GM18909 (cell line): ENCODE results near the gene SNAP25.

Experiments
- ATAC-seq: cut with Tn5 transposase; IDR thresholded peaks from one replicate; pipeline ENCODE4 v1.9.1; 2021; ENCODE audit warnings: mild to moderate bottlenecking; ENCODE audit not compliant: unreplicated experiment, poor library complexity

Gene SNAP25

GRCh38 chr20:10213526-10213925, 5.1 kb upstream of the SNAP25 start:
- no peak for ATAC-seq

DNA sequence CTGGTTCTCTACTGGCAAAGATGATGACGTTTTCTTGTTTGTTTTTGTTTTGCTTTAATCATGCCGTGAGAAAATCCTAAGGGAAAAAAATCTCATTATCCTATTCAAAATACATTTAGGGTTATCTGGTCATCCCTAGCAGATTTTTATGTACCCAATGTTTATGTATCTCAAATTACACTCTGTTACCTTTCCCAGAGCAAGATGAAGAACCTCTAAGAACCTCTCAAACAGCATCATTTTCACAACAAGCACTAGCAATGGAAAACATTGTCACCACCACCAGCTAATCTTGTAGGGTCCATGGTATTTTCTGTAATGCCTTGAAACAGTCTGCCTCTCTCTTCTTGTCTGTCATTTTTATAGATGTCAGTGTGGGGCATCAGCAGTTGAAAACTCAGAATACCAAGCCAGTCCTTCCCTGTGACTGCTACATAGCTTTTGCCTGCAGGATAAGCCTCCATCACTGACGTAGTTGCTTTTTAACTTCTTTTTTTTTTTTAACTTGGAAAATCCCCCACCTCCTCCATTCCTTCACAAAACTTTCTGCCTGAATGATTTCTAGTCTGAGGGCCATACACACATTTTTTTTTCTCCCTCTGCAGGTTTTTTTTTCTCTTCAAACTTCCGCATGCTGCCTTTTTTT, 2.4 kb upstream of the SNAP25 start:
- ATAC-seq: no peak

DNA sequence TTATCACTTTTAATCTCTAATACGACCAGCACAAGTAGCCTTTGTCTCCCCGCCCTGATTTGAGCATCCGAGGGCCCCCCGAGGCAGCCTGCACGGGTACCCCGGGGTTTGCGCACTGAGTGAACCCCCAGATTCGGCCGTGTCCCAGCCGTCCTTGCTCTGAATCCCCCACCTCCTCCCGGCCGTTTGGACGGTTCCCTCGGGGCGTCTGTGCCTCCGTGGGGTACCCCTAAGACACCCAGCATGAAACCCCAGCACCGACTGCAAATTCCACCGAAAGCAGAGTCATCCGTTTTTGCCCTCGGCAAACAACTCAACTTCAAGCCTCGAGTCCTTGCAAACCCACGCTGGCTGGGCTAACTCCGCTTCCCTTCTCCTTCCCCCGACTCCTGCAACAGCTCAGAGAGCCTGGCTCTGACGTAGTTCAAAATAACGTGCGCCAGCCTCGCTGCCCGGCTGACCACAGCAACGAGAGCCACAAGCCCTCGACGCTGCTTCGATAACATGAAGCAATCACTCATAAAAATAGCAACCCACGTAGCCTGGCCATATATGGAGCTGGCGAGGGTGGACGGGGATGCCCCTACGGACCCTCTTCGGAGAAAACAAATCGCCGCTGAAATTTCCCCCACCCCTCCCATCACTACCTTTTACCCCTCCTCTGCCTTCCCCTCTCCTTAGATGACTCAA, 764 bp upstream of the SNAP25 start:
- no peak for ATAC-seq

DNA sequence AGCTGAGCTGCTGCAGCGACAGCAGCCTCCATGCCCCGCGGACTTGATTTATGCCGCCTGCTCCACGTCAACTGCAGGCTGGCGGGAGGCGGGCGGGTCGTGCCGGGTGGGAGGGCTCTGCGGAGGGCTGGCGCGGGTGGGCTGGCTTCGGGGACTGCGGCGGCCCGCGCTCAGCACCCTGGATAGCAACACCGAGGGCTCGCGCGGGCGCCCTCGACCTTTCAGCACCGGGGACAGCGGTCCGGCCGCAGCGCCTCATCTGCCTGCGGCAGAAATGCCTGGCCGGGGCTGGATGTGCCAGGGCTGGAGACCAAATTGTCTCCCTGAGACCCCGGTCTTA, 792 bp downstream of the SNAP25 start:
- no peak for ATAC-seq

GRCh38 chr20:10219993-10220750, 1.5 kb downstream of the SNAP25 start:
- no peak for ATAC-seq

DNA sequence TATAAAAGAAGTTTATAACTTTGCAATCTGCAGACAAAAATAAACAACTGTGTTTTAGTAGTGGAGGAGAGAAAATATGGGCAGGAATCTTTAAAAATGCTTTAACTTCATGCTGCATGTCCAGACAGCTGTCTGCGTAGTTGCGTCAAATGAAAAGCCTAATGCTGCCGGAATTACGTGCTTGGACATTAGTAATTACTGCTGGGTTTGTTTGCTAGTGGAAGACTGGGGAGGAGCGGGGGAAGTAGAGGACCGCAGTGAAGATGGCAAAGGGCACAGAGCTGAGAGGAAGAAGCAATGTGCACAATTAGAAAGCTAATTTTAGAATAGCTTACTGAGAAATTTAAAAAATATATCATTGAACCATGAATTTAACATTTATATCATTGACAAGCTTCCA, 2.4 kb downstream of the SNAP25 start:
- no peak for ATAC-seq

GRCh38 chr20:10225439-10226060, 6.9 kb downstream of the SNAP25 start:
- ATAC-seq: no peak

- ATAC-seq: no peak
Measured at GRCh38 chr20:10228330-10228729, 9.7 kb downstream of the SNAP25 start.

- no peak for ATAC-seq
Measured at GRCh38 chr20:10231290-10231689, 12.7 kb downstream of the SNAP25 start.

DNA sequence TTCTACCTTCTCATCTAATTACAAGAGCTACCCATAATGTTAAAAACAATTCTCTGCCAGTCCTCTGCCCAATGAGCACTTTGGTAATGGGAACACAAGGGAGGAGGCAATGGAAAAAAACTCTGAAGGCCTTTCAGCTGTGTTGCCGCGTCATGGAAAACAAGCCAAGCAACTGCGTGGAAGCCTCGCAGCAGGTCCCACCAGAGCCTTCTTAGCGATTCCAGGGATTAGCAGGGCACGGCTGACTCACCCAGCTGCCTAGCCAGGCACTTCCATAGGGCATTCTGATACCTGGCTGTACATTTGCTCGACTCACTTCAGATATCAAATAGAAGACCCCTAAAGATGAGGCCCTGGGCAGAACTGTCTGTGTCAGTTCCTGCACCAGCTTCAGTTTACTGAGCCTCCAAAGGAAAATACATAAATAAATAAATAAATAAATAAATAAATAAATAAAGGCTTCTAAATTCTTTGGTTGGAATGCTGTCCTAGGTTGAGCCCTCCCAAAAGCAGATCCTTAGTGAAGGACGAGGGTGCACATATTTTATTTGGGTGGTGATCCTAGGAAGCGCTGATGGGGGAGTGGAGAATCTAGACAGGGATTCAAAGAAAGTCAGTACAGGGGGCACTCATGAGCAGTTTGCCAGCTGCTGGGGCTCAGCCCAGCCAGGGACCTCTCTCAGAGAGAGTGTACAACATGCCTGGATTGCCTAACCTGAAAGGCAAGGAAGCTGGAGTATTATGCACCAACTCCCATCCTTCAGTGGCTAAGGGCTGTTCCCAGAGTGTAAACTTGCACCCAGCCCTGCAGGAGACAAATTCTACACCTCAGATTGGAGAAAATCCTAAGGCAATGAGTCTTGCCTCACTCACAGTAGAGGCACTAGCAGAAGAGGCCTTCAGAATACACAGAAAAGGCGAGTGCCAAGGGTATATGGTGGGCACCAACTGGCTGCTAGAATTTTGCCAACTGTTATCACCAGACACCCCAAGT, 18.2 kb downstream of the SNAP25 start:
- ATAC-seq: no peak

- no peak for ATAC-seq
Measured at GRCh38 chr20:10239954-10240353, 21.3 kb downstream of the SNAP25 start.

GRCh38 chr20:10240655-10241054, 22.0 kb downstream of the SNAP25 start:
- ATAC-seq: no peak

GRCh38 chr20:10242166-10242565, 23.5 kb downstream of the SNAP25 start:
- ATAC-seq: no peak

GRCh38 chr20:10247440-10247839, 28.8 kb downstream of the SNAP25 start:
- ATAC-seq: no peak

- no peak for ATAC-seq
Measured at GRCh38 chr20:10249048-10249770, 30.6 kb downstream of the SNAP25 start.

GRCh38 chr20:10249822-10250221, 31.2 kb downstream of the SNAP25 start:
- no peak for ATAC-seq

- no peak for ATAC-seq
Measured at GRCh38 chr20:10250902-10251301, 32.3 kb downstream of the SNAP25 start.

GRCh38 chr20:10253780-10254179, 35.1 kb downstream of the SNAP25 start:
- ATAC-seq: no peak

DNA sequence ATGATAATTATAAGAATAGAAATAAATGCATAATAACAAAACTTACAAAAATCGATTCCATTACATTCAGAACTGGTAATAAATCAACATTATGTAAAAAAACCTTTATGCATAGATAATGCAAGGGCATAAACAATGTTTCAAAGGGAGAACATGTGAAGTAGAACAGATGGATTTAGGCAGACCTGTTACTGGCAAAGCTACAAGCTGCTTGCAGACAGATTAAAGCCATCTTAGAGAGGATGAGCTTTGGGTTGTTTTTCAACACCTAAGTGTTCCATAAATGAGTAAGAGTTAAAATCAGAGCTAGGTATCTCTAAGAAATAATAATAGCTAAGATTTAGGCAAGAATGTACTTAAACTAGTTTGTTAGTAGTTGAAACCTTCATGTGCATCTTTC, 37.2 kb downstream of the SNAP25 start:
- ATAC-seq: no peak
